ENCODE measurements around the gene CP. TPM values are rescaled to one million over a fixed set of nuclear protein-coding genes. Genes with fewer than 3 reads are reported as not detected.

CP gene
- total RNA-seq, 6 experiments from 2014 or later, result 1,086 to 3,257 (median 1,852) TPM

DNA sequence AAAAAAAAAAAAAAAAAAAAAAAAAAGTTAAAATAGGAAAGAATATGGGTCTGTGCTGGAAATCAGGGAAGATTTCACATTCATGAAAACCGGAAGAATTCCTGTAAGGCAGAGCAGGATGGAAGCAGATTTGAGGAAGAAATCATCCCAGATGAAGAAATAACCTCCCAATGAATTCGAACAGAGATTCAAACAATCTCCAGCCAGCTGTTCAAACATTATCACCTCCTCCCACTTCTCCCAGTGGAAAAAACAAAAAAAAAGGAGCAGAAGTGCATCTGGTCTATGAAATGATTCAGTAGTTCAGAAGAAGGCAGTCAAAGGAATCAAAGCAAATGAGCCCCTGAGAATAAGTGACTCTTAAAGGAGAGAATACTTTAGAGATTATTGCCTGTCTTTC is 33.1 kb downstream of the CP start:
- Histone ChIP-seq H3K27ac (no peak overlapping the region), H3K27me3 (no peaks in the 10 kb centered on the region), H3K4me3 (no peak overlapping the region), H3K9me3 (no peaks in the 10 kb centered on the region), H3K36me3 (peaks cover 0 to 76% (median 32%) of the 10 kb centered on the region in 4 donors), H3K4me1 (no peaks in the 10 kb centered on the region)
- DNase-seq, result no peak
- intact Hi-C loops (cut with DNase I), result no loop called here
- ATAC-seq, result no peak
- no peak for TF ChIP-seq CTCF (IDR thresholded peaks at IDR 0.05)
- TF ChIP-seq POLR2A (IDR thresholded peaks at IDR 0.05), result no peak
- WGBS (ENCODE audit: insufficient coverage, low coverage, low lambda C conversion rate, missing lambda C conversion rate), result 66% methylated on average over 2 of the region's 2 CpGs

GRCh38 chr3:149186721-149187120 is 34.9 kb downstream of the CP start:
- 97% methylated on average over 3 of the region's 3 CpGs for WGBS (ENCODE audit: insufficient coverage, low coverage, low lambda C conversion rate, missing lambda C conversion rate)
- DNase-seq (no peak), ATAC-seq (peak in 1 of 4 donors; percentile 3)
- no peak overlapping the region for H3K27ac ChIP-seq
- peaks cover 0 to 76% (median 33%) of the 10 kb centered on the region in 4 donors for H3K36me3 ChIP-seq
- H3K4me3 ChIP-seq, result no peak overlapping the region
- no peaks in the 10 kb centered on the region for H3K27me3 ChIP-seq
- no peak for TF ChIP-seq CTCF (IDR thresholded peaks at IDR 0.05)
- peak; percentile 36 for TF ChIP-seq POLR2A (IDR thresholded peaks at IDR 0.05)
- intact Hi-C loops (cut with DNase I), result no loop called here
- H3K4me1 ChIP-seq, result no peaks in the 10 kb centered on the region
- H3K9me3 ChIP-seq, result no peaks in the 10 kb centered on the region

DNA sequence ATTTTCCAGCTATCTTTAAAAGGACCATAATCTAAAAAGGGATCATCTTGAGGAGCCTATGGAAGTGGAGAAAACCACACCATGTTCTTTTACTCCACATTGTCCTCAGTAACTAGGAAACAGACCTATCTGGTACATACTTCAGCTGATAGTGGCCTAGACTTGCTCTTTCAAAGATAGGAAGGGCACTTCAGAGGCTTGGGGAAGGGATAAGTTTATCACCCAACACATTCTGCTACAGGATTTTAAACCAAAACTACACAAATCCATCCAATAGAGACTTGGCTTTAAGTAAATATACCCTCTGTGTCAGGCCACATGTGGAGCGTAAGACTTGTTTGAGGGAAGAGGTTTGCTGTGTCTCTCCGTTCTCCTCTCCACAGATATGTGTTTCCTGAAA is 35.4 kb downstream of the CP start:
- Histone ChIP-seq H3K27ac (no peak overlapping the region), H3K27me3 (no peaks in the 10 kb centered on the region), H3K4me1 (no peaks in the 10 kb centered on the region), H3K9me3 (no peaks in the 10 kb centered on the region), H3K36me3 (peaks cover 0 to 79% (median 34%) of the 10 kb centered on the region in 4 donors), H3K4me3 (no peak overlapping the region)
- TF ChIP-seq POLR2A (IDR thresholded peaks at IDR 0.05) (no peak), CTCF (IDR thresholded peaks at IDR 0.05) (no peak)
- no peak for DNase-seq
- intact Hi-C loops (cut with DNase I), result no loop called here
- WGBS (ENCODE audit: insufficient coverage, low coverage, low lambda C conversion rate, missing lambda C conversion rate), result 75% methylated on average over 1 of the region's 2 CpGs
- peak in 2 of 4 donors; percentile 2 to 4 for ATAC-seq

DNA sequence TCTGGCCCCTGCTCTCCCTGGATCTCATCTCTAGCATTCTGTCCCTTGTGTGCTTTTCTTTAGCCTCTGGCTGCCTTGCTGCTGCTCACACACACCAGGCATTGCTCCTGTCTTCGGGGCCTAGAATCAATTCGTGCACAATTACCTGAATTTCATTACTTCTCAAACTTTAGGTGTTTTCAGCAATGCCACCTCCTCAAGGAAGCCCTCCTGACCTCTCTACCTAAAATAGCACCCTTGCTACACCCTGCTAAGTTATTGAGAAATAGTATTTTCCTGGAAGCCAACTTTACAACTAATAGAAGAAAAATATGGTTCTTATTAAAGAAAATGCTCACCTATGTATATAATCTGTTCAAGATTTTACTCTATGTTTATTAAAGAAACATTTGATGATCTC is 40.4 kb downstream of the CP start:
- intact Hi-C loops (cut with DNase I), result no loop called here
- Histone ChIP-seq H3K4me1 (no peaks in the 10 kb centered on the region), H3K27me3 (no peaks in the 10 kb centered on the region), H3K27ac (no peak overlapping the region), H3K36me3 (peaks cover 2 to 93% (median 38%) of the 10 kb centered on the region in 4 donors), H3K4me3 (no peak overlapping the region), H3K9me3 (no peaks in the 10 kb centered on the region)
- 94% methylated on average over 2 of the region's 2 CpGs for WGBS (ENCODE audit: insufficient coverage, low coverage, low lambda C conversion rate, missing lambda C conversion rate)
- no peak for ATAC-seq
- no peak for DNase-seq
- no peak for TF ChIP-seq POLR2A (IDR thresholded peaks at IDR 0.05)
- no peak for TF ChIP-seq CTCF (IDR thresholded peaks at IDR 0.05)

Measured in right lobe of liver (tissue), 6 donors.